ENCODE measurements around the gene FLCN.

The FLCN gene

GRCh38 chr17:17275971-17276370, 39.0 kb upstream of the FLCN start:
- TF ChIP-seq EGR1 (IDR thresholded peaks at IDR 0.05), result no peak
- no peak for TF ChIP-seq CEBPB (IDR thresholded peaks at IDR 0.05)
- TF ChIP-seq ZBTB7A (IDR thresholded peaks at IDR 0.05; ENCODE audit: low read depth), result no peak
- TF ChIP-seq CREB1 (IDR thresholded peaks at IDR 0.05; ENCODE audit: low read depth), result no peak
- TF ChIP-seq TEAD4 (IDR thresholded peaks at IDR 0.05), result no peak
- no peak for TF ChIP-seq FOXM1 (IDR thresholded peaks at IDR 0.05; ENCODE audit: borderline replicate concordance, low read depth)
- no peak for TF ChIP-seq TAF1 (IDR thresholded peaks at IDR 0.05; ENCODE audit: low read depth)
- no peak for TF ChIP-seq REST (IDR thresholded peaks at IDR 0.05; ENCODE audit: low read depth)
- no peak for TF ChIP-seq YY1 (IDR thresholded peaks at IDR 0.05; ENCODE audit: low read depth)
- TF ChIP-seq TCF12 (IDR thresholded peaks at IDR 0.05; ENCODE audit: low read depth), result no peak
- TF ChIP-seq MAX (IDR thresholded peaks at IDR 0.05), result no peak
- TF ChIP-seq NFIC (IDR thresholded peaks at IDR 0.05), result no peak
- TF ChIP-seq EP300 (IDR thresholded peaks at IDR 0.05; ENCODE audit: borderline replicate concordance), result no peak
- TF ChIP-seq USF1 (IDR thresholded peaks at IDR 0.05), result no peak
- no peak for TF ChIP-seq RAD21 (IDR thresholded peaks at IDR 0.05; ENCODE audit: low read depth)

- TF ChIP-seq YY1 (IDR thresholded peaks at IDR 0.05; ENCODE audit: low read depth) (no peak), CEBPB (IDR thresholded peaks at IDR 0.05) (no peak), RAD21 (IDR thresholded peaks at IDR 0.05; ENCODE audit: low read depth) (peak; percentile 23; the same call in 1 of the 2 replicates)
These were observed 33.2 kb upstream of the FLCN start for GRCh38 chr17:17269926-17270773.

- TF ChIP-seq TEAD4 (IDR thresholded peaks at IDR 0.05) (no peak), RAD21 (IDR thresholded peaks at IDR 0.05; ENCODE audit: low read depth) (no peak), NFIC (IDR thresholded peaks at IDR 0.05) (no peak), CREB1 (IDR thresholded peaks at IDR 0.05; ENCODE audit: low read depth) (no peak), REST (IDR thresholded peaks at IDR 0.05; ENCODE audit: low read depth) (no peak), USF1 (IDR thresholded peaks at IDR 0.05) (no peak), ZBTB7A (IDR thresholded peaks at IDR 0.05; ENCODE audit: low read depth) (no peak), EP300 (IDR thresholded peaks at IDR 0.05; ENCODE audit: borderline replicate concordance) (no peak), FOXM1 (IDR thresholded peaks at IDR 0.05; ENCODE audit: borderline replicate concordance, low read depth) (no peak), TCF12 (IDR thresholded peaks at IDR 0.05; ENCODE audit: low read depth) (no peak), YY1 (IDR thresholded peaks at IDR 0.05; ENCODE audit: low read depth) (no peak), TAF1 (IDR thresholded peaks at IDR 0.05; ENCODE audit: low read depth) (no peak)
These were observed 27.5 kb upstream of the FLCN start for GRCh38 chr17:17264430-17264829.

- TF ChIP-seq FOXM1 (IDR thresholded peaks at IDR 0.05; ENCODE audit: borderline replicate concordance, low read depth), result no peak
- no peak for TF ChIP-seq NFIC (IDR thresholded peaks at IDR 0.05)
- TF ChIP-seq REST (IDR thresholded peaks at IDR 0.05; ENCODE audit: low read depth), result no peak
- no peak for TF ChIP-seq TAF1 (IDR thresholded peaks at IDR 0.05; ENCODE audit: low read depth)
- TF ChIP-seq EP300 (IDR thresholded peaks at IDR 0.05; ENCODE audit: borderline replicate concordance), result no peak
- no peak for TF ChIP-seq ZBTB7A (IDR thresholded peaks at IDR 0.05; ENCODE audit: low read depth)
- no peak for TF ChIP-seq MAX (IDR thresholded peaks at IDR 0.05)
- no peak for TF ChIP-seq RAD21 (IDR thresholded peaks at IDR 0.05; ENCODE audit: low read depth)
- no peak for TF ChIP-seq USF1 (IDR thresholded peaks at IDR 0.05)
- no peak for TF ChIP-seq YY1 (IDR thresholded peaks at IDR 0.05; ENCODE audit: low read depth)
- no peak for TF ChIP-seq TEAD4 (IDR thresholded peaks at IDR 0.05)
- TF ChIP-seq CREB1 (IDR thresholded peaks at IDR 0.05; ENCODE audit: low read depth), result no peak
- TF ChIP-seq EGR1 (IDR thresholded peaks at IDR 0.05), result no peak
- TF ChIP-seq CEBPB (IDR thresholded peaks at IDR 0.05), result no peak
- TF ChIP-seq TCF12 (IDR thresholded peaks at IDR 0.05; ENCODE audit: low read depth), result no peak
These were observed 22.0 kb upstream of the FLCN start for GRCh38 chr17:17258998-17259397.
